Measurements from ENCODE around the gene CSMD2.

CSMD2 gene

DNA sequence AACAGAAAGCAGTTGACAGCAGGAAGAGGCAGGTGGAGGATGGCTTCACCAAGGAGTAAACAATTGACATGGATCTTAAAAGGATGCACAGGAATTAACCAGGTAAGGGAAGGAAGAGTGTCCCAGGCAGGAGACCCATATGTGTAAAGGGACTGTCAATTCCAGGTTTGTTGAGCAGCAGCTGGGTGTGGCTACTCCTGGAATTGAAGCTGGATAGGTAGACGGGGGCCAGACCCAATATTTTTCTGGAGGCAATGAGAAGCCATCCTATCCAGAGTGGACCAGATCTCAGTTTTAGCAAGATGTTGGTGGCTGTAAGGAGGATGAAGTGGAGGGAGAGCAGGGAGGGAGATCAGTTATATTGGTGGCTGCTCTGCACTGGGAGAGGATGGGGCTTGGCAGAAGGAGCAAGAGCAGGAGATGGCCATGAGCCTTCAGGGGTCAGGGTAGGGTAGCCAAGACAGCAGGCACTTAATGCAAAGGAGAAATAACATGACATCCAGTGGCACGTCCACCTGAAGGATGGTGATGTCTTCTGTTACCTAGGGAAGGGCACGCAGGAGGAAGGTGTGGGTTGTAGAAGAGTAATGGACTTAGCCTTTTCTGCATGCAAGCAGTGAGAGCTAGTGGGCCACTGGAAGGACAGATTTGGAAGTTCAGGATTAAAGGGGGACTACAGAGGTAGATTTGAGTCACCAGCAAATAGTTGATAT is 447.9 kb downstream of the CSMD2 start:
- H3K36me3 ChIP-seq (ENCODE audit: insufficient read depth, low read length) = no peaks in the 10 kb centered on the region
- H3K27me3 ChIP-seq (ENCODE audit: control insufficient read depth in 1 of 2, insufficient read depth in 2 of 2, low read length in 2 of 2) = no peaks in the 10 kb centered on the region
- no peak overlapping the region for H3K9ac ChIP-seq (ENCODE audit: low read length)
- H3K9me3 ChIP-seq (ENCODE audit: low read length) = no peaks in the 10 kb centered on the region
- H3K4me3 ChIP-seq (ENCODE audit: low read depth in 1 of 2, low read length in 2 of 2) = no peak overlapping the region
- H3K27ac ChIP-seq (ENCODE audit: low read depth, low read length) = no peak overlapping the region
- H3K4me1 ChIP-seq (ENCODE audit: insufficient read depth, low read length) = no peaks in the 10 kb centered on the region

- no peak overlapping the region for H3K4me3 ChIP-seq (ENCODE audit: low read depth in 1 of 2, low read length in 2 of 2)
- H3K27me3 ChIP-seq (ENCODE audit: control insufficient read depth in 1 of 2, insufficient read depth in 2 of 2, low read length in 2 of 2) = no peaks in the 10 kb centered on the region
- no peak overlapping the region for H3K27ac ChIP-seq (ENCODE audit: low read depth, low read length)
These were observed 449.7 kb downstream of the CSMD2 start for GRCh38 chr1:33715195-33715811.

GRCh38 chr1:33714421-33714820 is 450.6 kb downstream of the CSMD2 start:
- no peaks in the 10 kb centered on the region for H3K36me3 ChIP-seq (ENCODE audit: insufficient read depth, low read length)
- H3K9ac ChIP-seq (ENCODE audit: low read length) = no peak overlapping the region
- no peak overlapping the region for H3K4me3 ChIP-seq (ENCODE audit: low read depth in 1 of 2, low read length in 2 of 2)
- no peaks in the 10 kb centered on the region for H3K27me3 ChIP-seq (ENCODE audit: control insufficient read depth in 1 of 2, insufficient read depth in 2 of 2, low read length in 2 of 2)
- H3K9me3 ChIP-seq (ENCODE audit: low read length) = no peaks in the 10 kb centered on the region
- no peaks in the 10 kb centered on the region for H3K4me1 ChIP-seq (ENCODE audit: insufficient read depth, low read length)
- no peak overlapping the region for H3K27ac ChIP-seq (ENCODE audit: low read depth, low read length)

More at GRCh38 chr1:33715195-33715811, 449.7 kb downstream of the CSMD2 start:
- Histone ChIP-seq H3K9ac (ENCODE audit: low read length) (no peak overlapping the region), H3K9me3 (ENCODE audit: low read length) (no peaks in the 10 kb centered on the region), H3K36me3 (ENCODE audit: insufficient read depth, low read length) (no peaks in the 10 kb centered on the region), H3K4me1 (ENCODE audit: insufficient read depth, low read length) (no peaks in the 10 kb centered on the region)

DNA sequence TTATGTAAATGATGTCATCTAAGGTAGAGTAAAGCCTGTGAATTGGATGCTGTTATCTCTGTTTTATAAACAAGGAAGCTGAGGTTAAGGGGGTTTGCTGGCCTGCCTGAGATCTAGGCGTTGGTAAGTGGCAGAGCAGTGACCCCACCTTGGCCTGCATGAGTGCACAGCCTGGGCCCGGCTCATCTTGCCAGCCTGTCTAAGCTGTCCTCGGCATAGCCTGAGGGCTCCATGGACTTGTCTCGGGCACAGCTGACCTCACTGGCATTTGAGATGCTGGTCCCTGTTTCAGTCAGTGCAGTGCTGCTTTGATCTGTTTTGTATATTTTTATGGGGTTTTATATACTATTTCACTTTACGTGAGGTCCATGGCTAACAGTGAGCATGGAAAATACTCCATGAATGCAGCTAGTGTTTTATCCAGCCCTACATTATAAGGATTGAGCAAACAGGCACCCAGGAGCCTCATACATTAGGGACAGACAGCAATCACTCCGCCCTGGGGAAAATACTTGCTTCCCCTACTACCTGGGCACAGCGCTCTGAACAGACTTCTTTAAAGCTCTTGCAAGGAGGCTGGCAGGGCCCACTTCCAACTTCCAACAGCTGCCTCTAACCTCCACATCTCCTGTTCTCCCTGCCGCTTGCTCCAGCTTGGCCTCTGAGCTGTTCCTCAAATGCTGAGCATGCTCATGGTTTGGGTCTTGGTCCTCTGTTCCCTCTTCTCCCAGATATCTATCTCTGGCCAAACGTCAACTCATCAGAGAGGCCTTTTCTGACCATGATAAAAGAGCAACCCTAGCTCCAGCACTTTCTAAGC is 451.8 kb downstream of the CSMD2 start:
- Histone ChIP-seq H3K27me3 (ENCODE audit: control insufficient read depth in 1 of 2, insufficient read depth in 2 of 2, low read length in 2 of 2) (no peaks in the 10 kb centered on the region), H3K4me1 (ENCODE audit: insufficient read depth, low read length) (no peaks in the 10 kb centered on the region), H3K4me3 (ENCODE audit: low read depth in 1 of 2, low read length in 2 of 2) (no peak overlapping the region), H3K9me3 (ENCODE audit: low read length) (no peaks in the 10 kb centered on the region), H3K9ac (ENCODE audit: low read length) (no peak overlapping the region), H3K36me3 (ENCODE audit: insufficient read depth, low read length) (no peaks in the 10 kb centered on the region), H3K27ac (ENCODE audit: low read depth, low read length) (no peak overlapping the region)

DNA sequence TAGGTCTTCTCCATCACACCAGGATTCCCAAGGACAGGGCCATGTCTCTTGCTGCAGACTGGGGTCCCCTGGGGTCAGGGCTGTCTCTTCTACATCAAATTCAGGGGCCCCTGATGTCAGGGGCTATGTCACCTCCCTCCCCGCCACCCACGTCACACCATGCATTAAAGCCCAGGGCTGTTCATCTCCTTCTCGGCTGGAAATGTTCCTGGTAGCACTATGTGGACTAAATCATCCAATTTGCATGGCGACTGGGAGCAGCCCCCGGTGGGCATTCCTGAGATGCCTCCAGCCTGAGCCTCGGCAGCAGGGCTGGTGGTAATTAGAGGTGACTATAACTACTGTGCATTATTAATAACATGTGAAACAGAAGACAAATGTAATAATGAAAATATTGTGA is 452.8 kb downstream of the CSMD2 start:
- Histone ChIP-seq H3K9me3 (ENCODE audit: low read length) (no peaks in the 10 kb centered on the region), H3K27me3 (ENCODE audit: control insufficient read depth in 1 of 2, insufficient read depth in 2 of 2, low read length in 2 of 2) (no peaks in the 10 kb centered on the region), H3K4me3 (ENCODE audit: low read depth in 1 of 2, low read length in 2 of 2) (no peak overlapping the region), H3K9ac (ENCODE audit: low read length) (no peak overlapping the region), H3K36me3 (ENCODE audit: insufficient read depth, low read length) (no peaks in the 10 kb centered on the region), H3K27ac (ENCODE audit: low read depth, low read length) (no peak overlapping the region), H3K4me1 (ENCODE audit: insufficient read depth, low read length) (no peaks in the 10 kb centered on the region)

DNA sequence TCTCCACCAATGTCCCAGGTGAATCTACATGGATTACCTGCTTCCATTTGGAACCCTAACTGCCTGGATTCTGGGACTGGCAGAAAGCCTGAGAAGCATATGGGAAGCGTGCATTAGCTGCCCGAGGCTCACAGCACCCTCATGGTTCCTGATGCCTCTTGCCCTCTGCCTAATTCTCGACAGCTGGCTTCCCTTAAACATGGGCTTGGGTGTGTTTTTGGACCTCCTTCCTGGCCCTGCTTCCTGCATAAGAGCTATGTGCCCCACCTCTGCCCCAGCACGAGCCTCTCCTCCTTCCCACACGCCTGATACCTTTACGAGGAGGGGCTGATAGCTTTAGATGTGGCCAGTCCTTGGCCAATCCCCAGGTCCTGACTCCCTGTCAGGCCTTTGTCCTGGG is 453.5 kb downstream of the CSMD2 start:
- Histone ChIP-seq H3K9me3 (ENCODE audit: low read length) (no peaks in the 10 kb centered on the region), H3K4me3 (ENCODE audit: low read depth in 1 of 2, low read length in 2 of 2) (no peak overlapping the region), H3K4me1 (ENCODE audit: insufficient read depth, low read length) (no peaks in the 10 kb centered on the region), H3K27ac (ENCODE audit: low read depth, low read length) (no peak overlapping the region), H3K36me3 (ENCODE audit: insufficient read depth, low read length) (no peaks in the 10 kb centered on the region), H3K27me3 (ENCODE audit: control insufficient read depth in 1 of 2, insufficient read depth in 2 of 2, low read length in 2 of 2) (no peaks in the 10 kb centered on the region), H3K9ac (ENCODE audit: low read length) (no peak overlapping the region)

DNA sequence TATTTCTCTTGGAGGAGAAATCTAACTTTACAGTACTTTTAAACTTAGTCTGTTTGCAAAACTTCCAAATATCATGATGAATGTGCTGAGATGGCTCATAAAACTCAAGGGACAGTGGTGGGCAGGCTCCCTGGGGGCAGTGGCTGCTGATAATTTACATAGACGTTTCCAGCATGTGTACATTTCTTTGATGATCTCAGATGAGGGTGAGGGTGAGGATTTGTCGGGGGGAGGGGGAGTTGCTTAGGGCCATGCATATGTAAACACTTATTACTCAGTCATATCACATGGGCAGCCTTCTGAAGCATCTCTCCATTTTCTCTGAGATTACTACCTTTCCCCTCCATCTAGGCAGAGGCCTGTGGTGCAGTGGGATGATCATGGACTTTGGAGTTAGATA is 454.1 kb downstream of the CSMD2 start:
- Histone ChIP-seq H3K27me3 (ENCODE audit: control insufficient read depth in 1 of 2, insufficient read depth in 2 of 2, low read length in 2 of 2) (no peaks in the 10 kb centered on the region), H3K27ac (ENCODE audit: low read depth, low read length) (no peak overlapping the region), H3K9ac (ENCODE audit: low read length) (no peak overlapping the region), H3K36me3 (ENCODE audit: insufficient read depth, low read length) (no peaks in the 10 kb centered on the region), H3K4me3 (ENCODE audit: low read depth in 1 of 2, low read length in 2 of 2) (no peak overlapping the region), H3K9me3 (ENCODE audit: low read length) (no peaks in the 10 kb centered on the region), H3K4me1 (ENCODE audit: insufficient read depth, low read length) (no peaks in the 10 kb centered on the region)

DNA sequence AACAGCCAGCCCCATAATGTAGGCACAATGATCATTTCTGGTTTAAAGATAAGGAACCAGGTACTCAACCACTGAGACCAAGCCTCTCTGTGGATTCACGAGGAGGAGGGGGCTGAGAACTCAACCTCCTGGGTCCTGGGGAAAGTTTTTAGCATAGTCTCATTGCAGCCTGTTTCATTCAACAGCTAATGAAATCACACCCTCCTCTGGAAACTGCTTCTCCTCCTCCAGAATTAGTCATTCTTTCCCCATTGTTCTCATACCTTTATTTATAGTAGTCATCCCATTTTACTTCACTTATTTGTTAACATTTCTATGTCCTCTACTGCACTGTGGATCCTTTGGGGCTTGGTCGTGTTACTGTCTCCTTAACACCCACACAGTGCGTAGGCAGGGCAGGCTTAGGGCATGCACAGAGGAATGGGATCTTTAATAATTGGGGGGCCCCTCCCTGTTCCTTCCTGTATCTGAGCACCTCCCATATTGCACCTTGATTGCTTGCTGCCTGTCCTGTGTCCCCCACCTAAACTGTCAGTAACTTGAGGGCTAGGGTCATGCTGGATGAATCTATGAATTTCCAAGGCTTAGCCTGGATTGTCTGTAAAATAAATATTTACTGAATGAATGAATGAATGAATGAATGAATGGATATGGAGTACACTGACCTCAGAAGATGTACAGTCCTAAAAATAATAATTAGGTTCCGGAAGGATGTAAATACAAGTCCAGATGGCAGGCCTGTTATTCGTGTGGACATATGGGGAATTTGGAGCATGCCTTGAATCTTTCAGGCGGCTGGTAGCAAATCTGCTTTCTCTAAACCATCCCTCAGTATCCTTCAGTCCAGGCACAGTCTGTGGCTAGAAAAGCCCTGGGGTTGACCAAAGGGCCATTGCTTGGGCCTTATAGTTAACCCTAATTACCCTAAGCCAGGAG is 455.0 kb downstream of the CSMD2 start:
- Histone ChIP-seq H3K9me3 (ENCODE audit: low read length) (no peaks in the 10 kb centered on the region), H3K36me3 (ENCODE audit: insufficient read depth, low read length) (no peaks in the 10 kb centered on the region), H3K4me3 (ENCODE audit: low read depth in 1 of 2, low read length in 2 of 2) (no peak overlapping the region), H3K9ac (ENCODE audit: low read length) (no peak overlapping the region), H3K4me1 (ENCODE audit: insufficient read depth, low read length) (no peaks in the 10 kb centered on the region), H3K27ac (ENCODE audit: low read depth, low read length) (no peak overlapping the region), H3K27me3 (ENCODE audit: control insufficient read depth in 1 of 2, insufficient read depth in 2 of 2, low read length in 2 of 2) (no peaks in the 10 kb centered on the region)

- Histone ChIP-seq H3K36me3 (ENCODE audit: insufficient read depth, low read length) (no peaks in the 10 kb centered on the region), H3K9me3 (ENCODE audit: low read length) (no peaks in the 10 kb centered on the region), H3K4me3 (ENCODE audit: low read depth in 1 of 2, low read length in 2 of 2) (no peak overlapping the region), H3K9ac (ENCODE audit: low read length) (no peak overlapping the region), H3K27ac (ENCODE audit: low read depth, low read length) (no peak overlapping the region), H3K27me3 (ENCODE audit: control insufficient read depth in 1 of 2, insufficient read depth in 2 of 2, low read length in 2 of 2) (no peaks in the 10 kb centered on the region), H3K4me1 (ENCODE audit: insufficient read depth, low read length) (no peaks in the 10 kb centered on the region)
These were observed 455.8 kb downstream of the CSMD2 start for GRCh38 chr1:33709174-33709782.

- Histone ChIP-seq H3K9me3 (ENCODE audit: low read length) (no peaks in the 10 kb centered on the region), H3K9ac (ENCODE audit: low read length) (no peak overlapping the region), H3K27ac (ENCODE audit: low read depth, low read length) (no peak overlapping the region), H3K27me3 (ENCODE audit: control insufficient read depth in 1 of 2, insufficient read depth in 2 of 2, low read length in 2 of 2) (no peaks in the 10 kb centered on the region), H3K4me3 (ENCODE audit: low read depth in 1 of 2, low read length in 2 of 2) (no peak overlapping the region), H3K4me1 (ENCODE audit: insufficient read depth, low read length) (no peaks in the 10 kb centered on the region), H3K36me3 (ENCODE audit: insufficient read depth, low read length) (no peaks in the 10 kb centered on the region)
These were observed 458.3 kb downstream of the CSMD2 start for GRCh38 chr1:33706634-33707255.
